Measurements from ENCODE around the gene FAM120C. TPM values are rescaled to one million over a fixed set of nuclear protein-coding genes. Genes with fewer than 3 reads are reported as not detected.
A peak's percentile ranks its signal among the peaks of the same experiment; 100 is the strongest.

The FAM120C gene, protein sequence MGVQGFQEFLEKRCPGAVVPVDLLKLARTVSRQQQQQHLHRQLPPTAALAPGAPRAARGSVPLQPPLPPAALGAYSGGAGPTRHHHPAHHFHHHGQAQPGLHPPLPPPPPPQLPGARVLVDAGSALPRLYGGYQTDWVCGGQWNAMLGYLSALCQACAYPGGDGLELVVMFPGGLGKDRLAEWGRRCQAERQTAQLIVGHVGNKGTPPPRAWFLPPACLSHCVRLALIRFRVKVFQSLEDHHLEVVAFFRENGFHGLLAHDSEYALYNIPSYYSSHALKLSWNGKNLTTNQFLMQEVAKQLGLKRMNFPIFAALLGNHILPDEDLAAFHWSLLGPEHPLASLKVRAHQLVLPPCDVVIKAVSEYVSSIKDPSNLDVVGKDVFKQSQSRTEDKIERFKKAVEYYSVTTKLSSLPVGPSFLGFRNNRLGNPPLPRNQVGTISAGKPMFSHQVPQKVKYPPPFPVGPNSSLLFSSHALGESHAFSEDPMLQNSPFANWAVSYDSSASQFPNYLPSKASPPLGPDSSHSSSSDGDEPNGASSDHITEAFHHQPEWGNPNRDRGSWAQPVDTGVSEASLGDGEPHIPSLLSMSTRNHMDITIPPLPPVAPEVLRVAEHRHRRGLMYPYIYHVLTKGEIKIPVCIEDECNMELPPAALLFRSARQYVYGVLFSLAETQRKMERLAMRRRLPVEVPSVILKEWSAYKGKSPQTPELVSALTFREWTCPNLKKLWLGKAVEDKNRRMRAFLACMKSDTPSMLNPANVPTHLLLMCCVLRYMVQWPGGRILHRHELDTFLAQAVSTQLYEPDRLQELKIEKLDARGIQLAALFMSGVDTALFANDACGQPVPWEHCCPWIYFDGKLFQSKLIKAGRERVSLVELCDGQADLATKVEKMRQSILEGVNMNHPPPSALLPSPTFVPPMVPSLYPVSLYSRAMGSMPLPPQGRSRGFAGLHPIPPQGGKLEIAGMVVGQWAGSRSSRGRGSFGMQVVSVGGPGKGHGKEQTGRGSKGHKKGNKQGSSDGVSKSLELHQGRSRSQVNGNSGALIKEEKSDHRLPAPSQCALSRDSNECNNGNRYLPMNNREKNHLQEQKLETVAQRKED
- 1 to 10 TPM; 2.5 to 4.0 (median 3.3) TPM for polyA plus RNA-seq

GRCh38 chrX:54182864-54183613, at the start of gene FAM120C:
FAM120C (minus strand) TSS chrX:54183254; CDS start chrX:54183198, 56 bp downstream.
- Mint-ChIP-seq H3K9me3 (no peaks in the 10 kb centered on the region), H3K27me3 (ENCODE audit: low read depth in 3 of 3) (peaks cover 0 to 2% (median 2%) of the 10 kb centered on the region in 3 donors), H3K4me3 (peak within 1 kb of the TSS; percentile 84 to 87 (median 84)), H3K27ac (peak within 1 kb of the TSS; percentile 76 to 87 (median 80)), H3K4me1 (peaks cover 26 to 40% of the 10 kb centered on the region in 2 donors), H3K36me3 (no peaks in the 10 kb centered on the region)
- DNase-seq, result peak; percentile 53 to 58 (median 54)

DNA sequence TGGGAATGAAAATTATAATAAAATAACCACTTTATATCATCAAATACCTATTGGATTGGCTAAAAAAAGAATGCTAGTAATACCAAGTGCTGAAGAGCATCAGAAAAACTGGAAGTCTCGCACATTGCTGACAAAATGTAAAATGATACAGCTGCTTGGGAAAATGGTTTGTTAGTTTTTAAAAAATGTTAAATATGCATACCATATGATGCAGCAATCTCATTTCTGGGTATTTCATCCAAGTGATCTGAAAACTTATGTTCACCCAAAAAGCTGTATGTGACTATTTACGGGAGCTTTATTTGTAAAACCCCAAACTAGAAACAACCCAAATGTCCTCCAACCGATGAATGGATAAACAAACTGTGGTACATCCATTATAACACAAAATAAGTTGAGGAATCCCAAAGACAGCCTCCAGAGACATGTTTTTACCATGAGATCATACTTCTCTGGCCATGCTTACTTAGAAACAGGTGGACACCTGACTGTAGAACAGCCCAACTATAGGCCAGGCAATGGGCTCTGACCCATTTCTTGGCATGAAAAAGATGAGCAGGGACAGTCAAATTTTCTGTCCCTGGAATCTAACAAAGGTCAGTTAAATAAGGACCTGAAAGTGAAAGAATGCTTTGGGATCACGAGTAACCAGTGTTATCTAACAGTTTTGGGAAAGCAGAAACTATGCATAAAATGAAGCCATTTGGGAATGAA, 47.5 kb upstream of the FAM120C start:
- Mint-ChIP-seq H3K9me3 (no peaks in the 10 kb centered on the region), H3K4me1 (no peaks in the 10 kb centered on the region), H3K4me3 (no peak overlapping the region), H3K27me3 (ENCODE audit: low read depth in 3 of 3) (peaks cover 0 to 3% (median 1%) of the 10 kb centered on the region in 3 donors), H3K27ac (no peak overlapping the region), H3K36me3 (no peaks in the 10 kb centered on the region)
- no peak for DNase-seq

DNA sequence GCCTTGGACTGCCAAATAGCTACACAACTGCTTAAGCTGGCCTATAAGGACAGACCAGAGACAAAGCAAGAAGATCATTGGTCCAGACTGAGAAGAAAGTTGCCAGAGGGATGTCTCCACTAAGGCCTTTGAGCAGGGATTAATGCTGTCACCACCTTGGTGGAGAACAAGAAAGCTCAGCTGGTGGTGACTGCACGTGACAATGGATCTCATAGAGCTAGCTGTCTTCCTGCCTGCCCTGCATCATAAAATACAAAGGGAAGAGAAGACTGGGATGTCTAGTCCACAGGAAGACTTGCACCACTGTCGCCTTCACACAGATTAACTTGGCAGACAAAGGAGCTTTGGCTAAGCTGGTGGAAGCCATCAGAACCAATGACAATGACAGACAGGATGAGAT, 40.5 kb upstream of the FAM120C start:
- no peak for DNase-seq
- H3K9me3 Mint-ChIP-seq, result no peaks in the 10 kb centered on the region
- no peak overlapping the region for H3K27ac Mint-ChIP-seq
- H3K4me1 Mint-ChIP-seq, result no peaks in the 10 kb centered on the region
- H3K36me3 Mint-ChIP-seq, result no peaks in the 10 kb centered on the region
- peaks cover 0 to 3% (median 0%) of the 10 kb centered on the region in 3 donors for H3K27me3 Mint-ChIP-seq (ENCODE audit: low read depth in 3 of 3)
- no peak overlapping the region for H3K4me3 Mint-ChIP-seq

DNA sequence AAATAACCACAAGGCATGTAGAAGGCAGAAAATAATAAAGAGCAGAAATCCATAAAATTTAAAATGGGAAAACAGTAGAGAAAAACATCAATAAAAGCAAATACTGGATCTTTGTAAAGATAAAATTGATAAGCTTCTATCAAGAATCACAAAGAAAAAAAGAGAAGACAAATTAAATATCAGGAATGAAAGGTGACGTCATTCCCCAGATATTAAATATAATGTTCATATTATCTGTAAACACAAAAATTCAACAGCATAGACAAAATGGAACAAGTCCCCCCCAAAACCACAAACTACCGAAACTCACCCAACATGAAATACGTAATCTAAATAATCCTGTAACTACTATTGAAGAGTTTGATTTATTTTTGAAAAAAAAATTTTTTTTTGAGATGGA, 30.5 kb upstream of the FAM120C start:
- Mint-ChIP-seq H3K27me3 (ENCODE audit: low read depth in 3 of 3) (peaks cover 1 to 6% (median 6%) of the 10 kb centered on the region in 3 donors), H3K9me3 (no peaks in the 10 kb centered on the region), H3K27ac (no peak overlapping the region), H3K36me3 (no peaks in the 10 kb centered on the region), H3K4me1 (no peaks in the 10 kb centered on the region), H3K4me3 (no peak overlapping the region)
- DNase-seq, result no peak

- DNase-seq, result no peak
- H3K9me3 Mint-ChIP-seq, result no peaks in the 10 kb centered on the region
- no peak overlapping the region for H3K4me3 Mint-ChIP-seq
- H3K27me3 Mint-ChIP-seq (ENCODE audit: low read depth in 3 of 3), result peaks cover 0 to 12% (median 7%) of the 10 kb centered on the region in 3 donors
- H3K4me1 Mint-ChIP-seq, result no peaks in the 10 kb centered on the region
- H3K36me3 Mint-ChIP-seq, result no peaks in the 10 kb centered on the region
- no peak overlapping the region for H3K27ac Mint-ChIP-seq
Observed at GRCh38 chrX:54208531-54208930, 25.5 kb upstream of the FAM120C start.

DNA sequence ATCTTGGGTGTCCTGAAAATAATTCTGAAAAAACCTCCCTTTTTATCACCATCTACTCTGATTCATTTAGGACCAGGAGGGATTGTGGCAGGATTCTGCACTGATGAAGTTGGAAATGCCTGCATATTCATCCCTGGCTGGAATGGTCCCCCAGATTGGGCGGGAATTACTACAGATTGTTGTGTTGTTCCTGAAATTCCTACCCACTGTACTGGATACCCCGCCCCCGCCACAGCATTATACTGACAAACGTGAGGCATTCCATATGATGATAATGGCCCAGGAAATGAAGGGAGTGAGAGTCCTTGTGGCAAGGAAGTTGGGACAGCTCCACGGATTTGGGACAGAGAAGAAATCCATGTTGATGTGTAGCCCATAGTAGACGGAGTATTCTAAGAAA, 15.2 kb upstream of the FAM120C start:
- no peak overlapping the region for H3K4me3 Mint-ChIP-seq
- no peaks in the 10 kb centered on the region for H3K9me3 Mint-ChIP-seq
- H3K27ac Mint-ChIP-seq, result no peak overlapping the region
- no peaks in the 10 kb centered on the region for H3K4me1 Mint-ChIP-seq
- no peaks in the 10 kb centered on the region for H3K36me3 Mint-ChIP-seq
- H3K27me3 Mint-ChIP-seq (ENCODE audit: low read depth in 3 of 3), result peaks cover 3 to 6% (median 5%) of the 10 kb centered on the region in 3 donors
- DNase-seq, result no peak

DNA sequence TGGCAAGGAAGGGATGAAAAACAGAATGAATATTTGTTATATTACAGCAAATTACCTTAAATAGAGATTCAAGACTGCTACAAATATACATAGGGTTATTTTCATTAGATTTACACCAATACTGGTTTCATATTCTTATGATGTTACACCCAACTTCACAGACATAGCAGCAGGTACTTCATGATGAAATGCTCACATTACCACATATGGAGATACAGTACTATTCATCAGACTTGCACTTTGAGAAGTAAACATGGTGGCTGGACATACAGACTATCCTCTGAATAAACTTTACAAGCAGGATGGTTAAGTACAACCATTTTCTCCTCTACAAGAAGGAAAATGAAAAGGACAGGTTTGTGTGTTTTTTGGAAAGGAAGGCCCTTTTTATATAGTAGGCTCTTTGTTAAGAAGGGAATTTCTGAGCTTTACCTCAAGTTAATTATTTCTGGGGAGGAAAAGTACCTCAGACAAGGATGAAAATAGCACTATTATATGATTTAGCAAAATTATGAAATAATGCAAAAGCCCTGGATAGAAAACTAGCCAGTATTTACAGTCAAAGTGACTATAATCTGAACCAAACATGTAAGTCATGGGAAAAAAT, 12.0 kb upstream of the FAM120C start:
- peaks cover 0 to 3% (median 0%) of the 10 kb centered on the region in 3 donors for H3K36me3 Mint-ChIP-seq
- H3K4me3 Mint-ChIP-seq, result no peak overlapping the region
- peaks cover 3 to 7% (median 6%) of the 10 kb centered on the region in 3 donors for H3K27me3 Mint-ChIP-seq (ENCODE audit: low read depth in 3 of 3)
- no peaks in the 10 kb centered on the region for H3K4me1 Mint-ChIP-seq
- H3K9me3 Mint-ChIP-seq, result no peaks in the 10 kb centered on the region
- no peak overlapping the region for H3K27ac Mint-ChIP-seq
- DNase-seq, result no peak

DNA sequence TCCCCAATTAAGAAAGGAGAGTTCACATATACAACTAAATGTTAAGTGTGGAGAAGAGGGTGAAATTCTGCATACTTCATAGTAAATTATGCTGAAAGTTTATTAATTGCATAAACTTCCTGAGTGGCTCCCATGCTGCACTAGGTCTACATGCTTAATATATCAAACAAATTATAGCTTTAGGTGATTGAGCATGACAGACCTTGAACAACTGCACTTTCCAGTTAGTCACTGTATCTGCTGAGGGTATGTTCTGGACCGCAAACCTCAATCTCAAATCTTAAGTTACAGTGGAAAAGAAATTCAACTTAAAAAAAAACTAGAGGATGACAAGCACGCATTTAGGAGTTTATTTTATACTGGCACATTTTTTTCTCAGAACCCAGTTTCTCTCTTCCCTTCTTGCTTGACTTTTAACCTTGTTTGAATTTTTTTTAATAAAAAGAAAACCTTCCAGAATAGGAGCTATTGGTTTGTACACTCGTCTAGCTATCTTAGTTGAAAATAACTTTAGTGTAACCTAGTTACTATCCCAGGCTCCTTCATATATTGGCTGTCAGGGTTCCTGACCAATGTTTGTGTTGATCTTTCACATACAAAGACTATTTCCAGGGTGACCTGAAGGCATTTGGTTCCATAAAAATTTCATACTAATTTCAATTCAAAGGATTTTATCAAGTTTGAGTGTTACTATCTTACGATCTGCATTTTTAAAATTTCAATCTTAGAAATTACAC, 10.2 kb upstream of the FAM120C start:
- Mint-ChIP-seq H3K27me3 (ENCODE audit: low read depth in 3 of 3) (peaks cover 3 to 6% (median 4%) of the 10 kb centered on the region in 3 donors), H3K27ac (no peak overlapping the region), H3K4me3 (no peak overlapping the region), H3K4me1 (no peaks in the 10 kb centered on the region), H3K36me3 (peaks cover 0 to 3% (median 0%) of the 10 kb centered on the region in 3 donors), H3K9me3 (no peaks in the 10 kb centered on the region)
- no peak for DNase-seq

DNA sequence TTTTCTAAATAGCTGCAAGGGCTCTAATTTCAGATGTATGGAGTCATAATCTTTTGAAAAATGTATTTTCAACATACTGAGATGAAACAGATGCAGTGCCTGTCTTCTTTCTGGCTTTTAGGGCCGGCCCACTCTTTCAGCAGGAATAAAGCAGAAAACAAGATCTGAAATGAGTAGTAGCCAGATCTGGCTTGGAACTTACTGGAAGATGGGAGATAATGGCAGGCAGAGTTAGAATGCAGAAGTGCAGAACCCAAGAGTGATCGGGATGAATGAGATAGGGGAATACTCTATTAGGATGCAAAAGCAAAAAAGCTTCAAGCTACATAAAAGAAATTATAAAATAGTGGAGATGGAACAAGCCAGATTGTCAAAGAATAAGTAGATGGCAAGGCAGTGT, 1.4 kb upstream of the FAM120C start:
- Mint-ChIP-seq H3K4me3 (no peak overlapping the region), H3K27me3 (ENCODE audit: low read depth in 3 of 3) (peaks cover 0 to 2% (median 2%) of the 10 kb centered on the region in 3 donors), H3K27ac (no peak overlapping the region), H3K4me1 (peaks cover 26 to 32% of the 10 kb centered on the region in 2 donors), H3K36me3 (no peaks in the 10 kb centered on the region), H3K9me3 (no peaks in the 10 kb centered on the region)
- no peak for DNase-seq

DNA sequence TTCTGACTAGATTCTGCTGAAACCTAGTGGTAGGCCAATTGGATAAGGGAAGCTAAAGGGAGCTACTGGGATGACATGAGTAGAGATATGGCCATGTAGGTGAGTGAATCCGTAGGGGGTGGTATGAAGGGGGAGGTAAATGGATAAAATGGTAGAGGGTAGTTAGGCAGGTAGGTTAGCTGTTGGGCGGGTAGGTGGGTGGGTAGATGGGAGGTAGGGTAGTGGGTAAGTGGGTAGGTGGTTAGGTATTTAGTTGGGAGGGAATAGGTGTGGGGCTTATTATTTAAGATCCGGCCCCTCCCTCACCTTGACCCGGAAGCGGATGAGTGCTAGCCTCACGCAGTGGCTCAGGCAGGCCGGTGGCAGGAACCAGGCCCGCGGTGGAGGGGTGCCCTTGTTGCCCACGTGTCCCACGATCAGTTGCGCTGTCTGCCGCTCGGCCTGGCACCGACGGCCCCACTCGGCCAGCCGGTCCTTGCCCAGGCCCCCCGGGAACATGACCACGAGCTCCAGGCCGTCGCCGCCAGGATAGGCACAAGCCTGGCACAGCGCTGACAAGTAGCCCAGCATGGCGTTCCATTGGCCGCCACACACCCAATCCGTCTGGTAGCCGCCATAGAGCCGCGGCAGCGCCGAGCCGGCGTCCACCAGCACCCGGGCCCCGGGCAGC, 725 bp downstream of the FAM120C start:
- DNase-seq, result peak; percentile 50 to 61 (median 54)
- Mint-ChIP-seq H3K36me3 (no peaks in the 10 kb centered on the region), H3K4me1 (peaks cover 26 to 47% of the 10 kb centered on the region in 2 donors), H3K4me3 (peak overlapping the region; percentile 68 to 87 (median 78)), H3K27me3 (ENCODE audit: low read depth in 3 of 3) (peaks cover 0 to 2% (median 2%) of the 10 kb centered on the region in 3 donors), H3K9me3 (no peaks in the 10 kb centered on the region), H3K27ac (peak overlapping the region; percentile 52 to 87 (median 70))

DNA sequence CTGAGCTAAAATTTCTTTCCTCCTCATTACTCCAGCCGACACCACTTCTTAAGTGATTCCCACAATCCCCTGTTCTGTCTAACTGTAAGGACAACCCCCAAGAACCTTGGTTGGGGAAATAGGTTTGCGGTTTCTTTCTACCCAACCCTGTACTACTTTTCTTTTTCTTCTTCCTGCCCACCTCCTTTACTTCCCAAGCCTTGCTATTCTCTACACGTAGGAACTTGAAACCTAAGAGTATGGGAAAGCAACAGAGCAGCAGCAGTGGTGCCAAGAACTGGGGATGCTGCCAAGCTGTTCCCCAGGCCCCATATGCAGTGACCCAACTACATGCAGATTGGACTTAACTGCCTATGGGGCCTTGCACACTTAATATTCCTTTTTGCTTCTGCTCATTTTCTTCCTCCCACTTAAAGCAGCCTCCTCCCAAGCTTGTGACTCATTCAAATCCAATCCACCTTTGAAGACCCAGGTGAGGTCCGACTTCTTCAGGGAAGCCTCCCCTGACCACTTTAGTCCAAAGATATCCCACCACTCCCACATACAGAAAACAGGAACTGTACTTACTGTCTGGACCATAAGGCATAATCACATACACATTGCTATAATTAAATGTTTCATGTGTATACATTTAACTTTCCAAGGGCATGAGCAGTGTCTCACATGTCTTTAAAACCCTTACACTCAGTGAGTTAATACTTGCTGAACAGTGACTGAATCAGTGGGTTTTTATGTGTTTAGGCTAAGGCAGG, 1.7 kb downstream of the FAM120C start:
- H3K27me3 Mint-ChIP-seq (ENCODE audit: low read depth in 3 of 3), result peaks cover 0 to 2% (median 2%) of the 10 kb centered on the region in 3 donors
- peaks cover 26 to 48% of the 10 kb centered on the region in 2 donors for H3K4me1 Mint-ChIP-seq
- H3K27ac Mint-ChIP-seq, result peak overlapping the region; percentile 52 to 87 (median 70)
- DNase-seq, result no peak
- peaks cover 0 to 3% (median 0%) of the 10 kb centered on the region in 3 donors for H3K36me3 Mint-ChIP-seq
- peak overlapping the region; percentile 68 to 87 (median 78) for H3K4me3 Mint-ChIP-seq
- no peaks in the 10 kb centered on the region for H3K9me3 Mint-ChIP-seq
